HUES48 (cell line): ENCODE data around the gene ZNF732.
"Not testable (repeated sequence)": the region's sequence is repeated elsewhere in the genome, so short reads cannot be mapped to it uniquely, and the experiment has no call there.

Source experiments
- H3K27ac ChIP-seq: one replicate; pipeline ENCODE4 v1.7.0; 2013; ENCODE audit warnings: low read depth, low read length, inconsistent platforms
- H3K27me3 ChIP-seq: 2 replicates; pipeline ENCODE4 v1.6.1; 2013; ENCODE audit warnings: mild to moderate bottlenecking, low read length; ENCODE audit not compliant: control insufficient read depth, insufficient read depth
- H3K36me3 ChIP-seq: 2 replicates; pipeline ENCODE4 v1.6.1; 2013; ENCODE audit warnings: low read length; ENCODE audit not compliant: control insufficient read depth, insufficient read depth
- H3K4me1 ChIP-seq: 2 replicates; pipeline ENCODE4 v1.6.1; 2013; ENCODE audit warnings: mild to moderate bottlenecking, low read length; ENCODE audit not compliant: control insufficient read depth, insufficient read depth
- H3K4me3 ChIP-seq: 2 replicates; pipeline ENCODE4 v1.5.1; 2013; ENCODE audit warnings: mild to moderate bottlenecking, low read depth, low read length
- H3K9ac ChIP-seq: 2 replicates; pipeline ENCODE4 v1.6.1; 2013; ENCODE audit warnings: mild to moderate bottlenecking, low read depth, low read length, moderate library complexity
- H3K9me3 ChIP-seq: 2 replicates; pipeline ENCODE4 v1.6.1; 2013; ENCODE audit warnings: low read length; ENCODE audit not compliant: control insufficient read depth, insufficient read depth

ZNF732 gene

DNA sequence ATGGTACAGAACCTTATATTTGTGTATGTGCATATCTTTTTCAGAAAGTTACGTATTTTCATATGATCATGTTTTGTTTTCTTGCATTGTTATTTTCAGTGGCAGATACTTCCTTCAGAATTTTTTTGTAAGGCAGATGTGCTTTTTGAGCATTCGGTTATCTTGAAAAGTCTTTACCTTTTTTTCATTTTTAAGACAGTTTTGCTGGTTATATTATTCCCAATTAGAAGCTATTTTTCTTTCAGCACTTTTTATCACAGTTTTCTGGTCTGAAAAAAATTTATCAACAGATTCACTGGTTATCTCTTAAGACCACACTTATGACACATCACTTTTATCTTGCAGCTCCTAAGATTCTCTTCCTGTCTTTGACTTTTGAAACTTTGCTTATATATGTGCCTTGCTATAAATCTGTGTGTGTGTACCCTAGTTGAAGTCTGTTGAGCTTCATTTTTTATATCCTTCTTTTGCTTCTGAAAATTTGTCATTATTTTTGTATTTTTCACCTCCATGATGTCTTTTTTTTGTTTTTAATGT lies 53.1 kb downstream of the ZNF732 start:
- Histone ChIP-seq H3K27ac (no peak overlapping the region), H3K4me1 (no peaks in the 10 kb centered on the region), H3K9me3 (peaks cover 97% of the 10 kb centered on the region), H3K36me3 (peaks cover 28% of the 10 kb centered on the region; the same call in 1 of the 2 replicates), H3K27me3 (no peaks in the 10 kb centered on the region), H3K9ac (no peak overlapping the region), H3K4me3 (peak overlapping the region; percentile 18; the same call in 1 of the 2 replicates)

DNA sequence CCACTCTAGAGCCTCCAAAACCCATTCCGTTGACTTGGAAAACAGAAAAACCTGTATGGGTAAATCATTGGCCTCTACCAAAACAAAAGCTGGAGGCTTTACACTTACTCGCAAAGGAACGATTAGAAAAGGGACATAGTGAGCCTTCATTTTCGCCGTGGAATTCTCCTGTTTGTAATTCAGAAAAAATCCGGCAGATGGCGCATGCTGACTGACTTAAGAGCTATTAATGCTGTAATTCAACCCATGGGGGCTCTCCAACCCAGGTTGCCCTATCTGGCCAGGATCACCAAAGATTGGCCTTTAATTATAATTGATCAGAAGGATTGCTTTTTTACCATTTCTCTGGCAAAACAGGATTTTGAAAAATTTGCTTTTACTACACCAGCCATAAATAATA lies 60.8 kb downstream of the ZNF732 start:
- Histone ChIP-seq H3K4me3 (no peak overlapping the region), H3K9ac (no peak overlapping the region), H3K36me3 (peaks cover 8% of the 10 kb centered on the region; the same call in 1 of the 2 replicates), H3K9me3 (peaks cover 76% of the 10 kb centered on the region), H3K4me1 (no peaks in the 10 kb centered on the region), H3K27ac (no peak overlapping the region), H3K27me3 (no peaks in the 10 kb centered on the region)

DNA sequence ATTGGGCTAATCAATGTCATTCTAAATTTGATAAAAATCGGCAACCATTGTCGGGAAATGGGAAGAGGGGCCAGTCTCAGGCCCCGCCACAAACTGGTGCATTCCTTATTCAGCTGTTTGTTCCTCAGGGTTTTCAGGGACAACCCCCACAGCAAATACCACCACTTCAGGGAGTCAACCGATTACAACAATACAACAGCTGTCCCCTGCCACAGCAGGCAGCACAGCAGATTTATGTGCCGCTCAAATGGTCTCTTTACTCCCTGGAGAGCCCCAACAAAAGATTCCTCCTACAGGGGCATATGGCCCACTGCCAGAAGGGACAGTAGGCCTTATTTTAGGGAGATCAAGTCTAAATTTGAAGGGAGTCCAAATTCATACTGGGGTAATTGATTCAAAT lies 61.8 kb downstream of the ZNF732 start:
- H3K9me3 ChIP-seq: peaks cover 71% of the 10 kb centered on the region
- H3K4me3 ChIP-seq: no peak overlapping the region; the same call in 1 of the 2 replicates
- H3K9ac ChIP-seq: no peak overlapping the region

DNA sequence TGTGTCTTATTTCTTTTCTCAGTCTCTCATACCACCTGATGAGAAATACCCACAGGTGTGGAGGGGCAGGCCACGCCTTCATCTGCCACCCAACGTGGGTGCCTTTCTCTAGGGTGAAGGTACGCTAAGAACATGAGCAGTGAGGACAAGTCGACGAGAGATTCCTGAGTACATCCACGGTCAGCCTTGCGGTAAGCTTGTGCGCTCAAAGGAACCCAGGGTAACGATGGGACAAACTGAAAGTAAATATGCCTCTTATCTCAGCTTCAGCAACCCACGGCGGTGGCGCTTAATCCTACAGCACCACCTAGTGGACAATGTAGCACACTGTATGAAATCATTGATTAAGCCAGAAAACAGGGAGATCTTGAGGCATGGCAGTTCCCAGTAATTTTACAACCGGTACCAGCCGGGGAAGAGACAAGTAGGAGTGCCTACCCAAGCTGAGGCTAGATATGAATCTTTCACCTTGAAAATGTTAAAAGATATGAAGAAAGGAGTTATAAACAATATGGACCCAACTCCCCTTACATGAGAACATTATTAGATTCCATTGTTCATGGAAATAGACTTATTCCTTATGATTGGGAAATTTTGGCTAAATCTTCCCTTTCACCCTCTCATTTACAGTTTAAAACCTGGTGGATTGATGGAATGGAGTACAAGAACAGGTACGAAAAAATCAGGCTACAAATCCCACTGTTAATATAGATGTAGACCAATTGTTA lies 63.0 kb downstream of the ZNF732 start:
- Histone ChIP-seq H3K36me3 (peaks cover 8% of the 10 kb centered on the region; the same call in 1 of the 2 replicates), H3K9me3 (peaks cover 71% of the 10 kb centered on the region), H3K4me3 (no peak overlapping the region), H3K27me3 (no peaks in the 10 kb centered on the region), H3K9ac (no peak overlapping the region), H3K27ac (no peak overlapping the region), H3K4me1 (no peaks in the 10 kb centered on the region)

More for the DNA sequence above, 61.8 kb downstream of the ZNF732 start:
- Histone ChIP-seq H3K36me3 (peaks cover 8% of the 10 kb centered on the region; the same call in 1 of the 2 replicates), H3K27ac (no peak overlapping the region), H3K27me3 (no peaks in the 10 kb centered on the region), H3K4me1 (no peaks in the 10 kb centered on the region)

DNA sequence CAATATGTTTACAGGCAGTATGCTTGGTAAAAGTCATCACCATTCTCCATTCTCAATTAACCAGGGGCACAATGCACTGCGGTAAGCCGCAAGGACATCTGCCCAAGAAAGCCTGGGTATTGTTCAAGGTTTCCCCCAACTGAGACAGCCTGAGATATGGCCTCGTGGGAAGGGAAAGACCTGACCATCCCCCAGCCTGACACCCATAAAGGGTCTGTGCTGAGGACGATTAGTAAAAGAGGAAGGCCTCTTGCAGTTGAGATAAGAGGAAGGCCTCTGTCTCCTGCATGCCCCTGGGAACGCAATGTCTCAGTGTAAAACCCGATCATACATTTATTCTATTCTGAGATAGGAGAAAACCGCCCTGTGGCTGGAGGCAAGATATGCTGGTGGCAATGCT lies 63.9 kb downstream of the ZNF732 start:
- H3K4me3 ChIP-seq, H3K27ac ChIP-seq, H3K4me1 ChIP-seq, H3K9ac ChIP-seq, H3K27me3 ChIP-seq, H3K36me3 ChIP-seq: not testable (repeated sequence)
- H3K9me3 ChIP-seq: peaks cover 70% of the 10 kb centered on the region

DNA sequence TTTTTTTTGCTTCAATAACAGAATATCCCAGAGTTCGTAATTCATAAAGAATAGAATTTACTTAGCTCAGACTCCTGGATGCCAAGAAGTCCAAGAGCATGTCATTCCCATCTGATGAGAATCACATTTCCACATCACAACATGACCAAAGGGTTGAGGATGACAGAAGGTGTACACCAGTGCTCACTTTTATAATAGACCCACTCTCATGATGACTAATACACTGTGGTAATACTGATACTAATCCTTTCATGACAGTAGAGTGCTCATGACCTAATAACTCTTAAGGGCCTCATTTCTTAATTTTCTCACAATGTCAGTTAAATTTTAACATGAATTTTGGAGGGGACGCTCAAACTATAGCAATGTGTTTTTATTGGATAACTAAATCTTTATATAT lies 69.2 kb downstream of the ZNF732 start:
- H3K27me3 ChIP-seq: no peaks in the 10 kb centered on the region
- no peaks in the 10 kb centered on the region for H3K4me1 ChIP-seq
- H3K9me3 ChIP-seq: peaks cover 48% of the 10 kb centered on the region
- no peak overlapping the region for H3K9ac ChIP-seq
- H3K36me3 ChIP-seq: no peaks in the 10 kb centered on the region
- no peak overlapping the region for H3K27ac ChIP-seq
- H3K4me3 ChIP-seq: no peak overlapping the region

DNA sequence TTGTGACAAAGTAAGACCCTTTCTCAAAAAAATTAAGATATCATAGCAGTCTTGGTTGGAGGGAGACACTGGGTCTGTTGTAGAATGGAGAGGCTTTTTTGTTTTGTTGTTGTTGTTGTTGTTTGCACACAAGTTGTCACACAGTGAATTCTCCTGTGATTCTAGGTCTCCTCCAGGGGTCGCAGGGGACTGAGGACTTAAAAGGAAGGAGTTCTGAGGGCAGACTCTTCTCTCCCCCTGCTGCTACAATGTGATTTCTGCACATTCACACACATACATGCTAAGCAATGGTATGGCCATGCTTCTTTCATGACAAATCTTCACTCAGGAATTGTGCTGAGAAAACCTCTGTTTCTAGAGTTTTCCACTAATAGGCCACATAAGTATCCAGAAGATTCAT lies 71.1 kb downstream of the ZNF732 start:
- no peaks in the 10 kb centered on the region for H3K36me3 ChIP-seq
- H3K9me3 ChIP-seq: peaks cover 52% of the 10 kb centered on the region
- no peak overlapping the region for H3K4me3 ChIP-seq
- H3K4me1 ChIP-seq: no peaks in the 10 kb centered on the region
- H3K9ac ChIP-seq: no peak overlapping the region
- no peak overlapping the region for H3K27ac ChIP-seq
- no peaks in the 10 kb centered on the region for H3K27me3 ChIP-seq

DNA sequence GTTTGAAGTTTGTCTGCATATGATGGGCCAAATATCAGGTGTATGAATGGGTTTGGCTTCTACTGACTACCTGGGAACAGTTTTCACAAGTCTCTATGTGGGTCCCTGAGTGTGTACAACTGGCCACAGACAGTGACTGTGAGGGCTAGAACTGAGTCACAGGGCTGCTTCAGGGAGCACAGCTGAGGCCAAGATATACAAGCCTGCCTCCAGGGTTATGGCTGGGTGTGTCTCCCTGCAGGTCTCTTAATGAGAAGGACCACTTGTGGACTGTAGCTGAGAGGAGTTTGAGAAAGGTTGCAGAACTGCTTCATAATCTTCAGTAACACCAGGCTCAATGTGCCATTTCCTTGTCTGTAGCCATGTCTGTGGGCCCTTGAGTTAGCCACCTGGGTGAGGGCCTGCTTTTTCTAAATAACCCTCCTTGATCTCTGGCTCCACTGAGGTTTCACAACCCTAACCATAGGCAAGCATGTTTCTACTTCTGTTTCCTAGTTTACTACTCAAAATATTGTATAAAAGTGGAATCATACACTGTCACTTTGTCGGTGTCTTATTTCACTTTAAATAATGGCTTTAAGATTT lies 81.3 kb downstream of the ZNF732 start:
- no peak overlapping the region for H3K4me3 ChIP-seq
- no peaks in the 10 kb centered on the region for H3K27me3 ChIP-seq
- H3K27ac ChIP-seq: no peak overlapping the region
- H3K9me3 ChIP-seq: peaks cover 14% of the 10 kb centered on the region
- no peaks in the 10 kb centered on the region for H3K4me1 ChIP-seq
- peaks cover 10% of the 10 kb centered on the region; the same call in 1 of the 2 replicates for H3K36me3 ChIP-seq
- no peak overlapping the region for H3K9ac ChIP-seq
